Glutamatergic neuron (in vitro differentiated cells): ENCODE measurements around the gene RTL5. TPM values are rescaled to one million over a fixed set of nuclear protein-coding genes. Genes with fewer than 3 reads are reported as not detected.

Experiments used
- DNase-seq: peaks from one replicate; pipeline ENCODE4 v3.0.0; 2022
- H3K27ac Mint-ChIP-seq: one replicate; pipeline ENCODE4 v1.8.0; 2020; ENCODE audit warnings: mild to moderate bottlenecking, mixed read lengths, inconsistent platforms; ENCODE audit not compliant: unreplicated experiment
- H3K27me3 Mint-ChIP-seq: one replicate; pipeline ENCODE4 v1.8.0; 2020; ENCODE audit warnings: mild to moderate bottlenecking, moderate library complexity, mixed read lengths, inconsistent platforms; ENCODE audit not compliant: unreplicated experiment
- H3K36me3 Mint-ChIP-seq: one replicate; pipeline ENCODE4 v1.8.0; 2020; ENCODE audit warnings: mild to moderate bottlenecking, mixed read lengths, inconsistent platforms; ENCODE audit not compliant: unreplicated experiment
- H3K4me1 Mint-ChIP-seq: one replicate; pipeline ENCODE4 v1.8.0; 2020; ENCODE audit warnings: mild to moderate bottlenecking, low read depth, mixed read lengths, inconsistent platforms; ENCODE audit not compliant: unreplicated experiment
- H3K4me3 Mint-ChIP-seq: one replicate; pipeline ENCODE4 v1.8.0; 2020; ENCODE audit warnings: mild to moderate bottlenecking, mixed read lengths, inconsistent platforms; ENCODE audit not compliant: unreplicated experiment
- H3K9me3 Mint-ChIP-seq: one replicate; pipeline ENCODE4 v1.8.0; 2020; ENCODE audit warnings: mild to moderate bottlenecking, moderate library complexity, mixed read lengths, inconsistent platforms; ENCODE audit not compliant: unreplicated experiment
- CTCF ChIP-seq: fragments of 200-600 bp; sonication (generic); IDR thresholded peaks from one replicate; pipeline ENCODE4 v1.5.0; 2021; ENCODE audit not compliant: partially characterized antibody, unreplicated experiment
- total RNA-seq: library from RNA; stranded (reverse); fragmentation: NEBNext Ultra II Directional; extraction: Animal tissue kit (Norgen Biotek cat#: 25700); gene quantifications from one replicate; pipeline ENCODE4 v1.2.1, GENCODE V29; 2021; ENCODE audit not compliant: unreplicated experiment

Gene RTL5
- total RNA-seq, 1 donor from 2014 or later: 18.2 TPM

- H3K4me1 Mint-ChIP-seq: peaks cover 7% of the 10 kb centered on the region
- H3K9me3 Mint-ChIP-seq: peaks cover 5% of the 10 kb centered on the region
- no peak overlapping the region for H3K4me3 Mint-ChIP-seq
- no peaks in the 10 kb centered on the region for H3K27me3 Mint-ChIP-seq
- no peak for TF ChIP-seq CTCF
- peaks cover 7% of the 10 kb centered on the region for H3K36me3 Mint-ChIP-seq
- DNase-seq: no peak
- H3K27ac Mint-ChIP-seq: no peak overlapping the region
These were observed 21.5 kb downstream of the RTL5 start for GRCh38 chrX:72110051-72110875.

- Mint-ChIP-seq H3K27me3 (peaks cover under 1% of the 10 kb centered on the region), H3K9me3 (peaks cover 5% of the 10 kb centered on the region), H3K36me3 (peaks cover 7% of the 10 kb centered on the region), H3K27ac (no peak overlapping the region), H3K4me3 (no peak overlapping the region), H3K4me1 (peaks cover 5% of the 10 kb centered on the region)
- no peak for TF ChIP-seq CTCF
- DNase-seq: no peak
These were observed 23.0 kb downstream of the RTL5 start for GRCh38 chrX:72108666-72109065.

- H3K4me1 Mint-ChIP-seq: peaks cover 5% of the 10 kb centered on the region
- peaks cover 5% of the 10 kb centered on the region for H3K9me3 Mint-ChIP-seq
- no peak overlapping the region for H3K4me3 Mint-ChIP-seq
- TF ChIP-seq CTCF: no peak
- peaks cover 7% of the 10 kb centered on the region for H3K36me3 Mint-ChIP-seq
- no peak for DNase-seq
- peaks cover 1% of the 10 kb centered on the region for H3K27me3 Mint-ChIP-seq
- H3K27ac Mint-ChIP-seq: no peak overlapping the region
These were observed 23.7 kb downstream of the RTL5 start for GRCh38 chrX:72107841-72108595.

- Mint-ChIP-seq H3K27ac (no peak overlapping the region), H3K27me3 (peaks cover 1% of the 10 kb centered on the region), H3K9me3 (peaks cover 5% of the 10 kb centered on the region), H3K4me3 (no peak overlapping the region), H3K4me1 (peaks cover 5% of the 10 kb centered on the region), H3K36me3 (peaks cover 7% of the 10 kb centered on the region)
- no peak for TF ChIP-seq CTCF
- no peak for DNase-seq
These were observed 24.4 kb downstream of the RTL5 start for GRCh38 chrX:72107320-72107719.

- Mint-ChIP-seq H3K4me1 (peaks cover 5% of the 10 kb centered on the region), H3K27me3 (peaks cover 1% of the 10 kb centered on the region), H3K36me3 (peaks cover 7% of the 10 kb centered on the region), H3K9me3 (peaks cover 5% of the 10 kb centered on the region), H3K4me3 (no peak overlapping the region), H3K27ac (no peak overlapping the region)
- no peak for DNase-seq
- no peak for TF ChIP-seq CTCF
These were observed 26.3 kb downstream of the RTL5 start for GRCh38 chrX:72105436-72105835.
